22Rv1 (cell line): ENCODE results near the gene MREG.

ENCODE experiments used
- H3K27ac ChIP-seq: fragments of 450-650 bp; 2 replicates; pipeline ENCODE4 v1.5.1; 2017
- ZFX ChIP-seq: fragments of 450-650 bp; IDR thresholded peaks from 2 replicates; pipeline ENCODE4 v1.6.1; 2017; ENCODE audit warnings: antibody characterized with exemption, borderline replicate concordance
- TF ChIP-seq, protein P1 (sequence below): fragments of 450-650 bp; IDR thresholded peaks from 2 replicates; pipeline ENCODE4 v1.5.1; 2017; ENCODE audit warnings: mild to moderate bottlenecking

MREG gene

DNA sequence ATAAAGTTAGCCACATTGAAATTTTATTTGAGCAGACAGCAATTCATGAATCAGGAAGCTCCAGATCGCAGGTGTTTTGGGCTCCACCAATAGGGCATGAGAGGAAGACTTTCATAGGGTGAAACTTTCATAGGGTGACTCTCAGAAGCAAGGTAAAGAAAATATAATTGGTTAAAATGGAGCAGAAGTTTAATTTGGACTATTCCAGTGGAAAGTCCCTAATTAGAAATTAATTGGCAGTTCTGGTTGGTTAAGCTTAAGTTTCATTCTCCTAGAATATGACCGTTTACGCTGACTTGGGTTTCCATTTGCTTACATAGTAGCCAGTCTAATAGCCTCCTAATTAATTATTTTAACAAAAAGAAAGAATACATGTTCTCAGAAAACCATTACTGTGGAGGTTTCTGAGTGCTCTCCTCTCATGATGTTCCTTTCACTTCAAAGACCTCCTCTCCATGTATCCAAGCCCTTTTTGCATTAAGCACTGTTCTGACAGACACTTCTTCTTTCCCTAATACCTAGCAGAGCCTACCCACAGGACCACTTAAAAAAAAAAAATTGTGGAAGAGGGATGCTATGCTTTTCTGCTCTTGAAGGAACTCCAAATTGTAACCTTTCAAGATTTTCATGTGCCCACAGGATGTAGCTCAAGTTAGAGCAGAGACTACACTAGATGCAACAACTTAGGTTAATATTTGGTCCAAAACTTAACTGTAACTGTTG, 99.1 kb downstream of the MREG start:
- H3K27ac ChIP-seq: no peak overlapping the region
- TF ChIP-seq, protein P1, sequence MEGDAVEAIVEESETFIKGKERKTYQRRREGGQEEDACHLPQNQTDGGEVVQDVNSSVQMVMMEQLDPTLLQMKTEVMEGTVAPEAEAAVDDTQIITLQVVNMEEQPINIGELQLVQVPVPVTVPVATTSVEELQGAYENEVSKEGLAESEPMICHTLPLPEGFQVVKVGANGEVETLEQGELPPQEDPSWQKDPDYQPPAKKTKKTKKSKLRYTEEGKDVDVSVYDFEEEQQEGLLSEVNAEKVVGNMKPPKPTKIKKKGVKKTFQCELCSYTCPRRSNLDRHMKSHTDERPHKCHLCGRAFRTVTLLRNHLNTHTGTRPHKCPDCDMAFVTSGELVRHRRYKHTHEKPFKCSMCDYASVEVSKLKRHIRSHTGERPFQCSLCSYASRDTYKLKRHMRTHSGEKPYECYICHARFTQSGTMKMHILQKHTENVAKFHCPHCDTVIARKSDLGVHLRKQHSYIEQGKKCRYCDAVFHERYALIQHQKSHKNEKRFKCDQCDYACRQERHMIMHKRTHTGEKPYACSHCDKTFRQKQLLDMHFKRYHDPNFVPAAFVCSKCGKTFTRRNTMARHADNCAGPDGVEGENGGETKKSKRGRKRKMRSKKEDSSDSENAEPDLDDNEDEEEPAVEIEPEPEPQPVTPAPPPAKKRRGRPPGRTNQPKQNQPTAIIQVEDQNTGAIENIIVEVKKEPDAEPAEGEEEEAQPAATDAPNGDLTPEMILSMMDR: no peak
- no peak for TF ChIP-seq ZFX

- H3K27ac ChIP-seq: no peak overlapping the region
Observed at GRCh38 chr2:215912299-215912842, 101.0 kb downstream of the MREG start.

GRCh38 chr2:215911301-215912085, 101.9 kb downstream of the MREG start:
- no peak overlapping the region for H3K27ac ChIP-seq

More at GRCh38 chr2:215912299-215912842, 101.0 kb downstream of the MREG start:
- TF ChIP-seq, protein P1: no peak
- TF ChIP-seq ZFX: no peak

GRCh38 chr2:215910180-215910579, 103.2 kb downstream of the MREG start:
- no peak for TF ChIP-seq ZFX
- TF ChIP-seq, protein P1: no peak
- H3K27ac ChIP-seq: no peak overlapping the region

More at GRCh38 chr2:215911301-215912085, 101.9 kb downstream of the MREG start:
- TF ChIP-seq ZFX: no peak
- TF ChIP-seq, protein P1: no peak

DNA sequence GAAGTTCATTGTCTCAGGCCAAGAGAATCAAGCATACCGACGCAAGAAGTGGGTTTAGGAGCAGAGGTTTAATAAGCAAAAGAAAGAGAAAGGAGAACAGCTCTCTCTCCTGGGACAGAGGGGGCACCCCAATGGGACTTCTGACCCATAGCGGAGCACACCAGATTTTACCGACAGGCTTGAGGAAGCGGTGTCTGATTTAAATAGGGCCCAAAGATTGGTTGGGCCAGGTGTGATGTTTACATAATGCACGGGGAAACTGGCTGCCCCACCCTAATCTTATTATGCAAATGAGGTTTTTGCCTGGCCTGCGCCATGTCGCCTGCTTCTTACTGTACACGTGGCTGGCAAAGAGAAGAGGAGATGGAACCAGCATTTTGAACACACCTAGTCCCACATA, 106.2 kb downstream of the MREG start:
- TF ChIP-seq ZFX: no peak
- TF ChIP-seq, protein P1: no peak
- no peak overlapping the region for H3K27ac ChIP-seq

DNA sequence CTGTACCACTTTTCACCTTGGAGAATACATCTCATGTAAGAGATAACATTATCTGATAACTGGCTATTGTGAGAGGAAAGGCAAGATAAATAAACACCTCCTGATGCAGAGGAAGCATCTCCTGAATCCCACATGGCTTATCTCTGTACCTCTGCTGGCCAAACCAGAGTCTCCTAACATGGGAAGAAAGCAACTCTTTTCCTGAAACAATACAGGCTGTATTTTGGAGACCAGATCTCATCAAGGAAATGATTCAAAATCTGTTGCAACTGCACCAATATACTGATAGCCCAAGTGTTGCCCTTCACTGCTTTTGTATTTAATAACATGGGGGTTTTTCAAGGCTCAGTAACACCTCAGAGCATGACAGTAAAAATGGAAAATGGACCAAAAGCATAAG, 106.9 kb downstream of the MREG start:
- no peak overlapping the region for H3K27ac ChIP-seq

More for the DNA sequence above, 106.9 kb downstream of the MREG start:
- TF ChIP-seq, protein P1: no peak
- no peak for TF ChIP-seq ZFX
